ENCODE results near the gene DDX1. TPM values are rescaled to one million over a fixed set of nuclear protein-coding genes. Genes with fewer than 3 reads are reported as not detected.

Gene DDX1
- total RNA-seq, 1 donor from 2014 or later: 81.3 TPM

DNA sequence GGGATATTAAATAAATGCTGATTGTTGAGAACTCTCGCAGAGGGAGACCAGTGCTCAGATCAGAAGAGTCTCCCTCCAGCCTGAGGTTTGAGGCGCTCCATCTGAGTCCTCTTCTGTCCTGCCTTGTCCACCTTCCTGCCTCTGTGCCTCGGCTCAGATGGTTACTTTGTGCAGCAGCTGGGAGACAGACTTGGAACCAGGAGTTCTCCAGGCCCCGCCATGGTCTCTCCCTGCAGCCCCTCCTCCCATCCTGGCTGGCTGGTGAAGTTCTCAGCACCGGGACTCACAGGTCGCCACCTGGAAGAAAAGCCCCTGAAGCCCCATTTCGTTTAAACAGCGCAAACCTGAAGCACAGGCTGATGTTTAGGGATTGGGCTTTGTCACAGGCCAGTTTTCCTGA is 60.6 kb downstream of the DDX1 start:
- no peak for TF ChIP-seq CTCF (IDR thresholded peaks at IDR 0.05; ENCODE audit: insufficient read depth, low read length, severe bottlenecking)
- no peaks in the 10 kb centered on the region for H3K27me3 ChIP-seq (ENCODE audit: control insufficient read depth, insufficient read depth, low read length)
- no peaks in the 10 kb centered on the region for H3K36me3 ChIP-seq (ENCODE audit: control insufficient read depth, insufficient read depth, low read length)
- FAIRE-seq: no peak
- no peak overlapping the region for H3K4me3 ChIP-seq (ENCODE audit: low read depth, low read length)
- no peak for DNase-seq (ENCODE audit: low read depth)

- H3K27me3 ChIP-seq (ENCODE audit: control insufficient read depth, insufficient read depth, low read length): no peaks in the 10 kb centered on the region
- FAIRE-seq (no peak), DNase-seq (ENCODE audit: low read depth) (no peak)
- H3K36me3 ChIP-seq (ENCODE audit: control insufficient read depth, insufficient read depth, low read length): no peaks in the 10 kb centered on the region
- TF ChIP-seq CTCF (IDR thresholded peaks at IDR 0.05; ENCODE audit: insufficient read depth, low read length, severe bottlenecking): no peak
- H3K4me3 ChIP-seq (ENCODE audit: low read depth, low read length): no peak overlapping the region
These were observed 61.1 kb downstream of the DDX1 start for GRCh38 chr2:15652801-15653200.

- FAIRE-seq: no peak
- Histone ChIP-seq H3K4me3 (ENCODE audit: low read depth, low read length) (no peak overlapping the region), H3K27me3 (ENCODE audit: control insufficient read depth, insufficient read depth, low read length) (peaks cover 2% of the 10 kb centered on the region), H3K36me3 (ENCODE audit: control insufficient read depth, insufficient read depth, low read length) (no peaks in the 10 kb centered on the region)
- no peak for TF ChIP-seq CTCF (IDR thresholded peaks at IDR 0.05; ENCODE audit: insufficient read depth, low read length, severe bottlenecking)
- DNase-seq (ENCODE audit: low read depth): no peak
These were observed 62.4 kb downstream of the DDX1 start for GRCh38 chr2:15653806-15654726.

DNA sequence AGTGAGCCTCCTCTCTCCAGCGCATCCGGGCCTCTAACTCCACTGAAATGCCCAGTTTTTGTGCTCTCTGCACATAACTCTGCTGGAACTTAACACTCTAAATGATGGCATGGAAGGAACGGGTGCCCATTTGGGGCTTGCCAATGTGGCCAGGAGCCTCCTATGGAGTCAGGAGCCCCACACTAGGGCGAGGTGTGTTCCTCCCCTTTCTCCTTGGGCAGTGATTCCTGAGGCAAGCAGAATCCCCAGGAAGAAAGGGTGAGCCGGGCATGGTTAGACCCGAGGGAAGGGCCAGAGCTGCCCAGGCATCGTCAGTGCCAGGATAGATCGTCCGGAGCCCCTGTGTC is 63.0 kb downstream of the DDX1 start:
- DNase-seq (ENCODE audit: low read depth): no peak
- H3K36me3 ChIP-seq (ENCODE audit: control insufficient read depth, insufficient read depth, low read length): no peaks in the 10 kb centered on the region
- no peak for TF ChIP-seq CTCF (IDR thresholded peaks at IDR 0.05; ENCODE audit: insufficient read depth, low read length, severe bottlenecking)
- no peak overlapping the region for H3K4me3 ChIP-seq (ENCODE audit: low read depth, low read length)
- peaks cover 2% of the 10 kb centered on the region for H3K27me3 ChIP-seq (ENCODE audit: control insufficient read depth, insufficient read depth, low read length)
- no peak for FAIRE-seq

DNA sequence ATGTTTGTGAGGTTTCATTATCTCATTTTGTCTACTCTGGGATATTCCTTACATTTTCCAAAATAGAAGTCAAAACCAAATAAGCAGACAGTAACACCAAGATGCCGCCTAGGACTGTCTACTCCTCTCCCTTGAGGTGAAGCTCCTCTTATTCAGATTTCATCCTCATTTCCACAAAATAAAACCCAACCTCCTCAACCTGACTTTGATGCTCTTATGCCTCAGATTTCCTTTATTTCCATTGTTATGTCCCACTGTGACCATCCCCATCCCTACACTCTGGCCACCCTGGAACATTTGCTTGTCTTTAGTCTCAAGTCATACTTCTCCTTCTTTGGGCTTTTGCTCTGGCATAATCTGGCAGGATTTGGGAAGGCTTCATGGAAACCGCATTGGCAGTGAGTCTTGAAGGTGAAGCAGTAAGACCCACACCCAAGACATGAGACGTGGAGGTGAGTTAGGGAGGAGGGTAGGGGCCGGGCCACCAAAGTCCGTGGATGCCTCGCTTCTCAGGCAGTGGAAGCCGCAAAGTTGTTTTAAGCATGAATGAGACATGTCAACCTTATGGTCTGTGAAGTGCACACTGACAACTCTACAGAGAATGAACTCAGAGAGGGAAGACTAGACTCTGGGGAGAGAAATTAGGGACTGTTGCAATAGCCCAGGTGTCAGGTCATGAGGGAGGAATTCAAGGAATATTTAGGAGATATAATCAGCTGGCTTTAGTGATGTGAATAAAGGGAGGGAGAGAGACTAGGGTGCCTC is 63.6 kb downstream of the DDX1 start:
- Histone ChIP-seq H3K36me3 (ENCODE audit: control insufficient read depth, insufficient read depth, low read length) (no peaks in the 10 kb centered on the region), H3K4me3 (ENCODE audit: low read depth, low read length) (no peak overlapping the region), H3K27me3 (ENCODE audit: control insufficient read depth, insufficient read depth, low read length) (peaks cover 2% of the 10 kb centered on the region)
- no peak for DNase-seq (ENCODE audit: low read depth)
- no peak for TF ChIP-seq CTCF (IDR thresholded peaks at IDR 0.05; ENCODE audit: insufficient read depth, low read length, severe bottlenecking)
- no peak for FAIRE-seq
